ENCODE measurements around the gene SAMD4A. TPM values are rescaled to one million over a fixed set of nuclear protein-coding genes. Genes with fewer than 3 reads are reported as not detected.
A peak's percentile ranks its signal among the peaks of the same experiment; 100 is the strongest.

SAMD4A gene
- total and polyA plus RNA-seq, 2 of the 4 experiments (the other 2 are of a cell fraction): 22.9 to 38.2 TPM

DNA sequence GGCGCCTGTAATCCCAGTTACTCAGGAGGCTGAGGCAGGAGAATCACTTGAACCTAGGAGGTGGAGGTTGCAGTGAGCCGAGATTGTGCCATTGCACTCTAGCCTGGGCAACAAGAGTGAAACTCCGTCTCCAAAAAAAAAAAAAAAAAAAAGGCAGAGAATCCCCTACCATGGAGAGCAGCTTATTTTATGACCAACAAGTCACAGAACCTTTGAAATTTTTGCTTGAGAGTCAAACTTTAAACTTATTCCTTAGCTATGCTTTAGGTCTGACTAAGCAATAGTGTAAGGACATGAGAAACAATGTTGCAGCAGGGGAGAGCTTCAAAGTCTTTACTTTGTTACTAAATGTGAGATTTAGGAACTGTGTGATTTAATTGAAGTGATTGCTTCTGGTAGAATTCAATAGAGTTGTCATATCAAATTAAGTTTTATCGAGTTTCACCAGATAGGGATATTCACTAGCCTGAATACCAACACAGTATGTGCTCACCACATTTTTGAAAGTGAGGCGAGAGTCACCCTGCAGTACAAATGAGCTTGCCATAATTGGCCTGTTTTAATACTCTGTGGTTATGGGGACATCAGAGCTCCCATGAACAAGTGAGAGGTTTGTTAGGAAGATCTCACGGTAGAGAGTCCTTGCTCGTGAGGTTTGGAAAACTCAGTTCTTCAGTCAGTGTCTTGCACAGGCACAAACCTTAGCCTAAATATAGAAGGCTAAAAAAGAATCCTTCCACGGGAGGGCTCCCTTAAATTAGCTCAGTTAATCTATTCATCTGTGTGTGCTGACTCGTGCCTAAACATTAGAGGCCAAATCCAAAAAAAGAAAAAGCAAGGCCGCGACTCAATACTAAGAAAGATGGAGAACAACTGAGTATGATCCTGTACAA is 108.6 kb downstream of the SAMD4A start:
- H3K9me1 ChIP-seq (ENCODE audit: insufficient read depth, low read length): peaks cover 24% of the 10 kb centered on the region
- no peaks in the 10 kb centered on the region for H3K9me3 ChIP-seq (ENCODE audit: control insufficient read depth, insufficient read depth, low read length)
- 0 out of 4 replicates have a peak overlapping the region, but pooled peaks of 1 of the 2 experiments have one; percentile 23 for H4K8ac ChIP-seq (ENCODE audit: low read depth in 2 of 2, low read length in 2 of 2)
- in situ Hi-C loops (cut with MboI; ENCODE audit: low sequenced_read_pairs) (no loop called here), intact Hi-C loops (cut with micrococcal nuclease) (no loop called here), dilution Hi-C loops (cut with HindIII; ENCODE audit: low sequenced_read_pairs, unreplicated experiment) (no loop called here)
- H3K4me2 ChIP-seq (ENCODE audit: low read depth, low read length): no peak overlapping the region
- H3K27me3 ChIP-seq (ENCODE audit: control insufficient read depth, insufficient read depth, low read length): no peaks in the 10 kb centered on the region
- H2BK120ac ChIP-seq (ENCODE audit: low read depth, low read length): 0 out of 2 replicates have a peak overlapping the region, but pooled peaks have one; percentile 18
- peak overlapping the region; percentile 49 for H3K23ac ChIP-seq (ENCODE audit: low read depth, low read length)
- H3K18ac ChIP-seq (ENCODE audit: low read depth, low read length): no peak overlapping the region; the same call in 1 of the 2 replicates
- TF ChIP-seq BHLHE40 (IDR thresholded peaks at IDR 0.05; ENCODE audit: low read depth, low read length) (no peak), MXI1 (IDR thresholded peaks at IDR 0.05; ENCODE audit: borderline replicate concordance, low read depth, low read length) (no peak), CHD1 (IDR thresholded peaks at IDR 0.05; ENCODE audit: low read depth, low read length) (no peak)
- TF ChIP-seq, protein P1, sequence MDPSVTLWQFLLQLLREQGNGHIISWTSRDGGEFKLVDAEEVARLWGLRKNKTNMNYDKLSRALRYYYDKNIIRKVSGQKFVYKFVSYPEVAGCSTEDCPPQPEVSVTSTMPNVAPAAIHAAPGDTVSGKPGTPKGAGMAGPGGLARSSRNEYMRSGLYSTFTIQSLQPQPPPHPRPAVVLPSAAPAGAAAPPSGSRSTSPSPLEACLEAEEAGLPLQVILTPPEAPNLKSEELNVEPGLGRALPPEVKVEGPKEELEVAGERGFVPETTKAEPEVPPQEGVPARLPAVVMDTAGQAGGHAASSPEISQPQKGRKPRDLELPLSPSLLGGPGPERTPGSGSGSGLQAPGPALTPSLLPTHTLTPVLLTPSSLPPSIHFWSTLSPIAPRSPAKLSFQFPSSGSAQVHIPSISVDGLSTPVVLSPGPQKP (IDR thresholded peaks at IDR 0.05; ENCODE audit: borderline replicate concordance, low read depth, low read length): no peak
- TF ChIP-seq, protein P2, sequence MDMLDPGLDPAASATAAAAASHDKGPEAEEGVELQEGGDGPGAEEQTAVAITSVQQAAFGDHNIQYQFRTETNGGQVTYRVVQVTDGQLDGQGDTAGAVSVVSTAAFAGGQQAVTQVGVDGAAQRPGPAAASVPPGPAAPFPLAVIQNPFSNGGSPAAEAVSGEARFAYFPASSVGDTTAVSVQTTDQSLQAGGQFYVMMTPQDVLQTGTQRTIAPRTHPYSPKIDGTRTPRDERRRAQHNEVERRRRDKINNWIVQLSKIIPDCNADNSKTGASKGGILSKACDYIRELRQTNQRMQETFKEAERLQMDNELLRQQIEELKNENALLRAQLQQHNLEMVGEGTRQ (IDR thresholded peaks at IDR 0.05; ENCODE audit: low read depth, low read length): no peak
- POLR2A ChIA-PET (ENCODE audit: unreplicated experiment): no interaction called here
- no peak overlapping the region for H2BK5ac ChIP-seq (ENCODE audit: low read depth, low read length, poor library complexity, severe bottlenecking)
- DNase-seq: no peak
- H3K56ac ChIP-seq (ENCODE audit: extremely low read depth, insufficient read depth, low read length): no peak overlapping the region
- no peak overlapping the region for H2AK9ac ChIP-seq (replicated peaks; ENCODE audit: low read depth, low read length, poor library complexity)
- H3K36me3 ChIP-seq (ENCODE audit: control insufficient read depth, insufficient read depth, low read length): no peaks in the 10 kb centered on the region
- peaks cover 38 to 87% of the 10 kb centered on the region in 2 experiments for H3K79me1 ChIP-seq (ENCODE audit: low read depth in 1 of 2, low read length in 2 of 2)
- 20% methylated on average over 1 of the region's 11 CpGs; no CpG with 5 or more reads in 1 of the 2 experiments for WGBS, 2 experiments (ENCODE audit: extremely low coverage in 2 of 2, insufficient read length in 1 of 2)
- H4K5ac ChIP-seq (ENCODE audit: low read depth, low read length): no peak overlapping the region
- H3K4me1 ChIP-seq (ENCODE audit: control insufficient read depth, insufficient read depth, low read length): peaks cover 19% of the 10 kb centered on the region
- H3K4ac ChIP-seq (ENCODE audit: low read depth, low read length): peak overlapping the region; percentile 4; the same call in 1 of the 2 replicates
- H2AK5ac ChIP-seq (ENCODE audit: low read depth, low read length): 0 out of 2 replicates have a peak overlapping the region, but pooled peaks have one; percentile 0
- H3K4me3 ChIP-seq (ENCODE audit: insufficient read depth, low read depth, low read length): no peak overlapping the region
- H3K27ac ChIP-seq (ENCODE audit: insufficient read depth, low read length): no peak overlapping the region
- CTCF ChIA-PET: interaction anchor here (0.9 kb wide), 1 partner anchor 8 kb away, joined by 3 read pairs; no protein-coding TSS in a partner anchor
- H4K20me1 ChIP-seq (ENCODE audit: insufficient read depth, low read length): peaks cover 75% of the 10 kb centered on the region
- no peak overlapping the region for H3K9ac ChIP-seq (ENCODE audit: low read depth, low read length)
- no peak for ATAC-seq (ENCODE audit: low read depth)
- H3K14ac ChIP-seq (replicated peaks; ENCODE audit: low read depth, low read length): peak overlapping the region; percentile 41; the same call in 1 of the 2 replicates
- no peak overlapping the region for H2BK15ac ChIP-seq (ENCODE audit: low read depth, low read length)
- BruUV-seq (replicated peaks): no TSS peak
- peak overlapping the region; percentile 32; the same call in 1 of the 2 replicates for H2BK20ac ChIP-seq (ENCODE audit: low read depth, low read length)
- H4K91ac ChIP-seq (ENCODE audit: insufficient read depth, low read depth, low read length): no peak overlapping the region
- no peak overlapping the region for H2AFZ ChIP-seq (replicated peaks; ENCODE audit: low read length, poor library complexity)
